ENCODE results near the gene SLC26A6. TPM values are rescaled to one million over a fixed set of nuclear protein-coding genes. Genes with fewer than 3 reads are reported as not detected.

The SLC26A6 gene
- total and polyA plus RNA-seq, 2 of the 13 experiments (the other 11 are each of a cell fraction or from before 2014, with no cell fraction given) = 40.7 to 184 TPM

- peak; percentile 27 for TF ChIP-seq SRSF4 (IDR thresholded peaks at IDR 0.05; ENCODE audit: low read depth, low read length, poor library complexity, severe bottlenecking)
- peak; percentile 51; the same call in 1 of the 2 replicates for TF ChIP-seq ZNF619 (CRISPR knock-in tag; IDR thresholded peaks at IDR 0.05)
- 0 out of 2 replicates have a peak, but pooled peaks have one; percentile 27 for TF ChIP-seq NFATC3 (CRISPR knock-in tag; IDR thresholded peaks at IDR 0.05)
- no peak for TF ChIP-seq RCOR2 (CRISPR knock-in tag; IDR thresholded peaks at IDR 0.05)
- no peak for TF ChIP-seq KDM1A (CRISPR knock-in tag; IDR thresholded peaks at IDR 0.05)
- peak; percentile 27; the same call in 1 of the 2 replicates for TF ChIP-seq ZNF44 (CRISPR knock-in tag; IDR thresholded peaks at IDR 0.05)
- no peak for TF ChIP-seq DNMT3B (CRISPR knock-in tag; conservative IDR thresholded peaks at IDR 0.05)
- TF ChIP-seq NFYB (CRISPR knock-in tag; IDR thresholded peaks at IDR 0.05) = no peak
- TF ChIP-seq ARID5B (CRISPR knock-in tag; IDR thresholded peaks at IDR 0.05) = 0 out of 2 replicates have a peak, but pooled peaks have one; percentile 7
- TF ChIP-seq ZMYM2 (CRISPR knock-in tag; IDR thresholded peaks at IDR 0.05) = no peak
- no peak for TF ChIP-seq MTA3 (CRISPR knock-in tag; IDR thresholded peaks at IDR 0.05)
- TF ChIP-seq CREM (IDR thresholded peaks at IDR 0.05) = no peak
- no peak for TF ChIP-seq CREM (CRISPR knock-in tag; IDR thresholded peaks at IDR 0.05)
- no peak for TF ChIP-seq NR2F6 (IDR thresholded peaks at IDR 0.05)
- no peak for TF ChIP-seq NR2F6 (CRISPR knock-in tag; IDR thresholded peaks at IDR 0.05)
- TF ChIP-seq TIGD3 (CRISPR knock-in tag; IDR thresholded peaks at IDR 0.05; ENCODE audit: borderline replicate concordance) = peak; percentile 20; the same call in 1 of the 2 replicates
- 0 out of 2 replicates have a peak, but pooled peaks have one; percentile 9 for TF ChIP-seq TGIF2 (CRISPR knock-in tag; IDR thresholded peaks at IDR 0.05)
- 0 out of 2 replicates have a peak, but pooled peaks have one; percentile 64 for TF ChIP-seq FOXC1 (CRISPR knock-in tag; IDR thresholded peaks at IDR 0.05; ENCODE audit: borderline replicate concordance)
- TF ChIP-seq ZBTB39 (CRISPR knock-in tag; IDR thresholded peaks at IDR 0.05) = peak; percentile 62; the same call in 1 of the 2 replicates
- TF ChIP-seq THAP11 (CRISPR knock-in tag; IDR thresholded peaks at IDR 0.05) = peak; percentile 0; the same call in 1 of the 2 replicates
- 0 out of 2 replicates have a peak, but pooled peaks have one; percentile 16 for TF ChIP-seq ESRRA (CRISPR knock-in tag; IDR thresholded peaks at IDR 0.05; ENCODE audit: low read depth)
- TF ChIP-seq ATM (IDR thresholded peaks at IDR 0.05; ENCODE audit: borderline replicate concordance) = no peak
- no peak for TF ChIP-seq CREB1 (IDR thresholded peaks at IDR 0.05)
- no peak for TF ChIP-seq CREB1 (CRISPR knock-in tag; IDR thresholded peaks at IDR 0.05)
- TF ChIP-seq POLR2G (IDR thresholded peaks at IDR 0.05; ENCODE audit: low read depth, low read length) = no peak
Measured at GRCh38 chr3:48634661-48635221, 520 bp downstream of the SLC26A6 start (continued).

Data from HepG2 (cell line).